ENCODE data around the gene PAOX. TPM values are rescaled to one million over a fixed set of nuclear protein-coding genes. Genes with fewer than 3 reads are reported as not detected.

Gene PAOX
- 4.1 and 4.8 TPM in 2 replicates for total RNA-seq

GRCh38 chr10:133379152-133379800 lies at the start of gene PAOX:
TSS of gene PAOX (plus strand) at chr10:133379262. CDS start at chr10:133379317, 55 bp downstream.

DNA sequence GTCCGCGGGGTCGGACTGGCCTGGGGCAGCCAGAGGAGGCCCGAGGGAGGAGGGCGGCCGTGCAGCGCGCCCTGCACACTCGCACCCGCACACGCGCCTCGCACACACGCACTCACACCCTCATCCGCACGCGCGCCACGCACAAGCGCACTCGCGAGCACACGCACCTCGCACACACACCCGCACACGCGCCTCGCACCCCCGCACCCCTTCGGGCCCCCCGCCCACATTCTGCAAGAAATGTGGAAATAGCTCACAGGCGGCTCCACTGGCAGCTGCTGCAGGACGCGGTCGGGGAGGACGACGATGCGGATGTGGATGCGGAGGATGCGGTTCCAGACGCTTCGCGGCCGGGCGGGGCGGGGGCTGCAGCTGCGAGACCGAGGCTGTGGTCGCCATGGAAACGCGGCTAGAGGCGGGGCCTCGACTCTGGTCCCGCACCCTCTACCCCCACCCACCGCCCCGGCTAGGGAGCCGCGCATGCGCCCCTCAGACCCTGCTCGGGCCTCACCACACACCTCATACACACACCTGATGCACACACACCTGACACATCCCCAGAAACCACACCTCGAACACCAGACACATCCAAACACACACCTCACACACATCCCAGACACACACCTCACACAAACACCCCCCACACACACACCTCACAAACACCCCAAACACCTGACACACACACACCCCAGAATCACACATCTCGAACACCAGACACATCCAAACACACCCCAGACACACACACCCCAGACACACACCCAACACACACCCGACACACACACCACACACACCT lies 42.3 kb upstream of the PAOX start, which contains the start of gene CALY:
Gene CALY, minus strand, starts transcription at position 320 of the 793 bp plus-strand sequence. CDS start 7,907 bp downstream, outside the sequence.

DNA sequence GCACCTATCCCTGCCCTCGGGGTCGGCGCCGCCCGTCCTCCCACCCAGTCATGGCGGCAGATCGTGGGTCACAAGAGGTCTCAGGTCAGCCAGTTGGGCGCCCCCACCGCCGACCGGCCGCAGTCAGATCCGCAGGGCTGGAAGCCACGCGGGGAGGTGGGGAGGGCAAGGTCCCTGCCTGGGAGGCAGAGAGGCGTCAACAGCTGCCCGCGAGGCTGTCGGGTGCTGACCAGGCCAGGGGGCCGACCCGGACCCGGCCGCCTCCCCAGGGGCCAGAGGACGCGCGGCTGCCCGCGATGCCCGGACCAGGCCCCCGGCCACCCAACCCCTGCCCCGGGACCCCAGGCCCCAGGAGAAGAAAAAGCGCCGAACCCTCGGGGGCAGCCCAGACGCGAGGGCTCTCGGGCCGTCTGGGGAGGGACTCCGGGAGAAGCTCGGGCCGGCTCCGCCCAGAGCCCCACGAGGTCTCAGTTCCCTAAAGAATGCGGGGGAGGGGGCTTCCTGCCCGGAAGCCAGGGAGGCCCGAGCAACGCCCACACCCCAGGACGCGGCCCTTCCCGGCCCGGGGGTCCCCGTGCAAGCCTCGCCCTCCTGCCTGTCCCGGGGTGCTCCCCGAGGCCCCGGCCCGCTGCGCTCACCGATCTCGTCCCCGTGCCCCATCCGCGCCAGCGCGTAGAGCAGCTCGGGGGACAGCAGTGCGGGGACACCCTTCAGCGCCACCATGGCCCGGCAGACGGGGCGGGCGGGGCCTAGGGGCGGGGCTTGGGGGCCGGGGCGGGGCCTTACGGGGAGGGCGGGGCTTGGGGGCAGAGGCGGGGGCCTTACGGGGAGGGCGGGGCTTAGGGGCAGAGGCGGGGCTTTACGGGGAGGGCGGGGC lies 21.5 kb upstream of the PAOX start, which contains the start of gene FUOM:
Gene FUOM, minus strand, starts transcription at position 735 of the 877 bp plus-strand sequence. Its CDS starts 12 bp downstream, at position 723.

GRCh38 chr10:133373174-133374090 lies 5.6 kb upstream of the PAOX start, which contains the start of gene ECHS1:
TSS of gene ECHS1 (minus strand) at chr10:133373354. CDS start at chr10:133373333, 21 bp downstream.

DNA sequence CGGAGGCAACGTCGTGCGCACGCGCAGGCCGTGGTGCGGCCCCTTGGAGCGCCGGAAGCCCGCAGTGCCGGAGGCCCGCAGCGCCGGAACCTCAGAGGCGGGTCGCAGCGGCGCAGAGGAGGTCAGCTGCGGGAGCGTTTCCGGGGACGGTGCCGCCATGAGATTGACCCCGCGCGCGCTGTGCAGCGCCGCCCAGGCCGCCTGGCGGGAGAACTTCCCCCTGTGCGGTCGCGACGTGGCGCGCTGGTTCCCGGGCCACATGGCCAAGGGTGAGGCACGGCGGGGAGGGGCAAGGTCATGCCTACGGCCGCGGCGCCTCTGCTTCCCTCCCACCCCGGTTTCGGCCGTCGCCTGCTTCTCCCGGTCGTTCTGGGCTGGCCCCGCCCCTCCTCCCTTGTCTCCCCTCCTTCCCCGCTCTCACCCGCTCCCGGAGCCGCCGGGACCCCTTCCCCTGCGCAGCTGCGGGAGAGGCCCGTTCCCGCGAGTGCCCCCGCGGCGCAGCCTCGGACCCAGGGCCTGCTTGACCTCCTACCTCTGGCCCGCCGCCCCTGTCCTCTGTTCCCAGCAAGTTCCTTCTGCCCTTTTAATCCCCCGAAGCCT lies 15.1 kb downstream of the PAOX start, which contains the start of gene MTG1:
Gene MTG1, plus strand, starts transcription at position 94 of the 600 bp plus-strand sequence. Its CDS starts 64 bp downstream, at position 158.

DNA sequence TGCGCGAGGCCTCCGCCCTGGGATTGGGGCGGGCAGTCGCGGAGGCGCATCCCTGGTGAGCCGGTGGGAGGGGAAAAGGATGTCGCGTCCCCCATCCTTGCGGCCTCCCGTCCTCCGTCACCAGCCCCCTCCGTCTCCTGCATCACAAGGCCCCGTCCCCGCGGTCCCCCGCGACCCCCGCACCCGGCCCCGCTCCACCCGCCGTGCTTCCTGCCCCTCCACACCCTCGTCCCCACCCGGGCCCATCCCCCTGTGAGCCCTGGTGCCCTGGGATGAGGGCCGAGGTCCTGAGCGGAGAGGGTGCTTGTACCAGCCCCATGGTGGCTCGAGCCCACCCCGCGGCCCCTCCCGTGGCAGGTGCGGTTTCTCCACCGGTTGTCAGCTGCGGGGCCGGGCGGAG lies 45.5 kb downstream of the PAOX start, which contains the start of gene SPRN:
Gene SPRN, minus strand, starts transcription at position 25 of the 400 bp plus-strand sequence. CDS start 944 bp downstream, outside the sequence.

Small RNAs within 50 kb of the gene (small RNA-seq; reads per million reads assigned to genes)
- gene AL360181.4, result not detected
- not detected for gene BANF1P2
- 0.19 reads per million for gene MIR3944

Other genes starting within 250 kb of the PAOX start
- under 0.01 and 0.20 TPM in 2 replicates for gene KNDC1, start 219.0 kb upstream of the PAOX start, total RNA-seq
- gene UTF1, start 149.0 kb upstream of the PAOX start, total RNA-seq, result not detected in 2 replicates
- not detected in 2 replicates for gene VENTX, start 141.4 kb upstream of the PAOX start, total RNA-seq
- gene ADAM8, start 102.4 kb upstream of the PAOX start, total RNA-seq, result 0.73 and 1.4 TPM in 2 replicates
- 63.2 and 82.1 TPM in 2 replicates for gene TUBGCP2, start 70.4 kb upstream of the PAOX start, total RNA-seq
- 31.2 and 33.4 TPM in 2 replicates for gene ZNF511, start 70.3 kb upstream of the PAOX start, total RNA-seq
- not detected in 2 replicates for gene CALY, start 42.4 kb upstream of the PAOX start, total RNA-seq
- not detected in 2 replicates for gene PRAP1, start 31.9 kb upstream of the PAOX start, total RNA-seq
- gene FUOM, start 21.2 kb upstream of the PAOX start, total RNA-seq, result 13.6 and 16.6 TPM in 2 replicates
- 58.5 and 61.7 TPM in 2 replicates for gene ECHS1, start 5.9 kb upstream of the PAOX start, total RNA-seq
- gene MTG1, start 14.9 kb downstream of the PAOX start, total RNA-seq, result 26.8 and 30.9 TPM in 2 replicates
- gene SPRN, start 45.4 kb downstream of the PAOX start, total RNA-seq, result 0.37 and 0.39 TPM in 2 replicates
- gene SCART1, start 74.7 kb downstream of the PAOX start, total RNA-seq, result 1.1 and 1.6 TPM in 2 replicates
- under 0.01 and 0.39 TPM in 2 replicates for gene CYP2E1, start 148.1 kb downstream of the PAOX start, total RNA-seq
- 0.73 and 0.78 TPM in 2 replicates for gene SYCE1, start 186.3 kb downstream of the PAOX start, total RNA-seq
- gene FRG2B, start 247.5 kb downstream of the PAOX start, total RNA-seq, result not detected in 2 replicates